Measurements from ENCODE around the gene MTG1.

Gene MTG1

GRCh38 chr10:133452453-133452852 lies 58.5 kb downstream of the MTG1 start:
- DNase-seq (ENCODE audit: low spot score), result no peak

DNA sequence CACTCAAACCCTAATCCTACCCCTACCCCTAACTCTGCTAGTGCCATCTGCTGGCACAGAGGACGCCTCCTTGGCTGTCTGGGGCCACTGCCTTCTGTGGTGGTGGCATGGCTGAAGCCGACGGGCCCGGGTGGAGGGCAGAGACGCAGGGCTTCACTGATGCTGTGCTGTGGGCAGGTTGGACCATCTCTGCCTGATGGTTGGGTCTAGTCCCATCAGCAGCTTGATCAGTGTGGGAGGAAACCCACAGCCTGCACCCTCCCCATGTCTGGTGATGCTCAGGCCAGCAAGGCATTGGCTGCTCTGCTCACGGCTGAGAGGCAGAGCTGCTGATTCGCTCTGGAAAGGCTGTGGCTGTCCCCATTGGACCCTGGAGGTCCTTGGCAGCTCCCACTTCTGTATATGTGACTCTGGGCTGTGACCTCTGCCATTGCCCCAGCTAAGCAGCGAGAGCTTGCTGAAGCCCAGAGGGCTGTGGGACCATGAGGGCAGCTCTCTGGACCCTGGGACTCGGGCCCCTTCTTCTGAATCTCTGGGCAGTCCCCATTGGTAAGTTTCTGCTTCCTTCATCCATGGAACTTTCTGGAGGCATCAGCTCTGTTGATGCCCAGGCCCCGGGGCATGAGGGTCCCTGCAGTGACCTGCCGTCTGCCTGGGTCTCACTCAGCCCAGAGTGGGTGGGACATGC lies 59.7 kb downstream of the MTG1 start, which contains the start of gene SCART1:
Gene SCART1, plus strand, starts transcription at position 430 of the 688 bp plus-strand sequence. Its CDS starts 53 bp downstream, at position 483.
- no peak for DNase-seq (ENCODE audit: low spot score)

GRCh38 chr10:133454204-133454893 lies 60.4 kb downstream of the MTG1 start:
- no peak for DNase-seq (ENCODE audit: low spot score)

DNA sequence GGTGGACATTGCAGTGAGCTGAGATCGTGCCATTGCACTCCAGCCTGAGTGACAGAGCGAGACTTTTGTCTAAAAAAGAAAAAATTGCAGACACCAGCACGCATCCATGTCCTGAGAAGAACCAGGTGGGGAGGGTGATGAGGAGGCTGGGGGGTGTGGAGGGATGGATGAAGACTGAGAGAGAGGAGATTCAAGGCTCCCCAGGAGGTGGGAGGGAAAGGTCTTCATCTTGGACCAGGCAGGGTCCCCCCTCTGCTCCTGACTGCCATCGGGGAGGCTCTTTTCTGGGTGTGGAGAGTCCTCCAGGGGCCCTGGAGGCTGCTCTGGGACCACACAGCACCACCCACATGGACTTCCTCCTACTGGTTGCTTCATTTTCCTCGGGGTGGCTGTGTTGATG lies 61.2 kb downstream of the MTG1 start:
- no peak for DNase-seq (ENCODE audit: low spot score)

GRCh38 chr10:133455611-133456031 lies 61.7 kb downstream of the MTG1 start:
- DNase-seq (ENCODE audit: low spot score), result no peak

GRCh38 chr10:133456041-133456951 lies 62.3 kb downstream of the MTG1 start:
- DNase-seq (ENCODE audit: low spot score), result no peak

DNA sequence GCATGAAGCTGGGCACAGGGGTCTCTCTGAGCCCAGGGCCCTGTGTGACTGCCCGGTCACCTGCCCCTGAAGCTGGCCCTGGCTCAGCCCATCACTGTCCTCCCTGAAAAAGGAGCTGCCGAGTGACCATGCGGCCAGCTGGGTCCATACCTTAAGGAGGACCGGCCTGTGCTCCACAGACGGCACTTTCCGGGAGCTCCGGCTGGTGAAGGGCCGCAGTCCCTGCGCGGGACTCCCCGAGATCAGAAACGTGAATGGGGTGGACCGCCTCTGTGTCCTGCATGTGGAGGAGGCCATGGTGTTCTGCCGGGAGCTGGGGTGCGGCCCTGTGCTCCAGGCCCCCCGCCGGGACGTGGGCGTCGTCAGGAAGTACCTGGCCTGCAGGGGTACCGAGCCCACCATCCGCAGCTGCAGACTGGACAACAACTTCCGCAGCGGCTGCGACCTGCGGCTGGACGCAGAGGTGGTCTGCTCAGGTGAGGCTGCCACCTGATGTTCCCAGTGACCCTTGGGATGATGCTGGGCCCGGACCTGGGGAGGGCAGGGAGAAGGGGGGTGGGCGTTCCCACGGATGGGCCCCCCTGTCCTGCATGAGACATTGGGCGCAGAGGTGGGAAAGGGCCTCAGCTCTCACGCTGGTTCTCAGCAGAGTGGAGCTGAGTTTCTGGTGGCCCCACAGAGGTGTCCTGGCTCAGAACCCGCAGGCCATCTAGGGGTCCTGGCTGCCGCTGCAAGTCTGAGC lies 63.3 kb downstream of the MTG1 start:
- no peak for DNase-seq (ENCODE audit: low spot score)

GRCh38 chr10:133458021-133458709 lies 64.2 kb downstream of the MTG1 start:
- DNase-seq (ENCODE audit: low spot score), result no peak

DNA sequence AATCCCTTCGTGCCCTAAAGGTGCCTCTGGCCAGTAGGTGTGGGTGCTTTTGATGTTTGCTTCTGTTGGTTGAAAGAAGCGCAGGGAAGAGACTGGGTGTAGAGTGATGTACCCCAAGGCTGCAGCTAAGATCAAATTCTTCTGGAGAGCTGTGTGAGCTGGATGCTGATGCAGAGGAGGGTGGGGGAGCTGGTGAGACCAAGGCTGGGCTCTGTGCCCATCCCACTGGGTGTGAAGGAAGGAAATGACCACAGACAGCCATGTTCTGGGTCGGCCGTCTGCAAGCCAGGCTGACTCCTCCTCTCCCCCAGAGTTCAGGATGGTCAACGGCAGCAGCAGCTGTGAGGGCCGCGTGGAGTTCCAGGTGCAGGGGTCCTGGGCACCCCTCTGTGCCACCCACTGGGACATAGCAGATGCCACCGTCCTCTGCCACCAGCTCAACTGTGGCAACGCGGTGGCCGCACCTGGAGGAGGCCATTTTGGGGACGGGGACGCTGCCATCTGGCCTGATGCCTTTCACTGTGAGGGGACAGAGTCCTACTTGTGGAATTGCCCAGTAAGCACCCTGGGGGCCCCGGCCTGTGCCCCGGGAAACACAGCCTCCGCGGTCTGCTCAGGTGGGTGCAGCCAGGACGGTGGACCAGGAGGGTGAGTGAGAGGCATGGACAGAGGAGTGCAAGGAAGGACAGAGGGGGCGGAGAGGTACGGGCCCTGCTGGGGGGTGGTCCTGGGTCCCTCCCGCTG lies 64.9 kb downstream of the MTG1 start:
- DNase-seq (ENCODE audit: low spot score), result no peak

DNA sequence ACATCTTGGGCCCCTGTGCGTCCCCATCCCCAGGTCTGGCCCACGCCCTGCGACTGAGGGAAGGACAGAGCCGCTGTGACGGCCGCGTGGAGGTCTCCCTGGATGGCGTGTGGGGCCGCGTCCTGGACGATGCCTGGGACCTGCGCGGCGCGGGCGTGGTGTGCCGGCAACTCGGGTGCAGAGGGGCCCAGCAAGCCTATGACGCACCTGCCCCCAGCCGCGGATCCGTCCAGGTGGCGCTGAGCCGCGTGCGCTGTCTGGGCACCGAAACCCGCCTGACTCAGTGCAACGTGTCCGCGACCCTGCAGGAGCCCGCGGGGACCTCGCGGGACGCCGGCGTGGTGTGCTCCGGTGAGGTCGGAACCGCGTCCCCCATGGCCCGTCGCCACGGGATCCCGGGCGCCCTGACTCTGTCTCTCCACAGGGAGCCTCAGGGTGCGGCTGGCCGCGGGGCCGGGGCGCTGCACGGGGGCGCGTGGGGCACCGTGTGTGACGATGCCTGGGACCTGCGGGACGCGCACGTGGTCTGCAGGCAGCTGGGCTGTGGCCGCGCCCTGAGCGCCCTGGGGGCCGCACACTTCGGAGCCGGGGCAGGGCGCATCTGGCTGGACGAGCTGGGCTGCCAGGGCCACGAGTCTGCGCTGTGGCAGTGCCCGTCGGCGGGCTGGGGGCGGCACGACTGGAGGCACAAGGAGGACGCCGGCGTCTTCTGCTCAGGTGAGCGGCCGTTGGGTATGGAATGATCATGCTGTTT lies 65.7 kb downstream of the MTG1 start:
- no peak for DNase-seq (ENCODE audit: low spot score)

GRCh38 chr10:133460208-133460769 lies 66.3 kb downstream of the MTG1 start:
- DNase-seq (ENCODE audit: low spot score), result no peak

- DNase-seq (ENCODE audit: low spot score), result no peak
These were observed 67.1 kb downstream of the MTG1 start for GRCh38 chr10:133461027-133461426.

- no peak for DNase-seq (ENCODE audit: low spot score)
These were observed 67.9 kb downstream of the MTG1 start for GRCh38 chr10:133461841-133462240.

- DNase-seq (ENCODE audit: low spot score), result no peak
These were observed 68.8 kb downstream of the MTG1 start for GRCh38 chr10:133462512-133463305.

DNA sequence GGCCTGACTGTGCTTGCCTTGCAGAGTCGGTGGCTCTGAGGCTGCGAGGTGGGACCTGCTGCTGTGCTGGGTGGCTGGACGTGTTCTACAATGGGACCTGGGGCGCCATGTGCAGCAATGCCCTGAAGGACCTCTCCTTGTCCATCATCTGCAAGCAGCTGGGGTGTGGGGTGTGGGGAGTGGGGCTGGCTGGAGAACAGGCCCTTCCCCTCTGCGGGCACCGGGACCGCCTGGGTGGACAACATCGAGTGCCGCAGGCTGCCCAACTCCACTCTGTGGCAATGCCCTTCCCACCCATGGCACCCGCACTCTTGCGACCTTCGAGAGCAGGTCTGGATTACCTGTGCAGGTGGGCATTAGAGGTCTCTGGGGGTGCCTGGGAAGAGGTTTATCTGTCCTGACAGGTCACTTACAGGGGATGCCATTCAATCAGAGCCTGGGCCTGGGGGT lies 70.7 kb downstream of the MTG1 start:
- DNase-seq (ENCODE audit: low spot score), result no peak

- no peak for DNase-seq (ENCODE audit: low spot score)
These were observed 71.4 kb downstream of the MTG1 start for GRCh38 chr10:133465191-133465949.

- DNase-seq (ENCODE audit: low spot score), result no peak
These were observed 72.1 kb downstream of the MTG1 start for GRCh38 chr10:133465950-133466474.
